ENCODE data around the gene SNRNP200. TPM values are rescaled to one million over a fixed set of nuclear protein-coding genes. Genes with fewer than 3 reads are reported as not detected.

Gene SNRNP200
- total RNA-seq, 3 donors from 2014 or later: 219 to 232 (median 223) TPM

DNA sequence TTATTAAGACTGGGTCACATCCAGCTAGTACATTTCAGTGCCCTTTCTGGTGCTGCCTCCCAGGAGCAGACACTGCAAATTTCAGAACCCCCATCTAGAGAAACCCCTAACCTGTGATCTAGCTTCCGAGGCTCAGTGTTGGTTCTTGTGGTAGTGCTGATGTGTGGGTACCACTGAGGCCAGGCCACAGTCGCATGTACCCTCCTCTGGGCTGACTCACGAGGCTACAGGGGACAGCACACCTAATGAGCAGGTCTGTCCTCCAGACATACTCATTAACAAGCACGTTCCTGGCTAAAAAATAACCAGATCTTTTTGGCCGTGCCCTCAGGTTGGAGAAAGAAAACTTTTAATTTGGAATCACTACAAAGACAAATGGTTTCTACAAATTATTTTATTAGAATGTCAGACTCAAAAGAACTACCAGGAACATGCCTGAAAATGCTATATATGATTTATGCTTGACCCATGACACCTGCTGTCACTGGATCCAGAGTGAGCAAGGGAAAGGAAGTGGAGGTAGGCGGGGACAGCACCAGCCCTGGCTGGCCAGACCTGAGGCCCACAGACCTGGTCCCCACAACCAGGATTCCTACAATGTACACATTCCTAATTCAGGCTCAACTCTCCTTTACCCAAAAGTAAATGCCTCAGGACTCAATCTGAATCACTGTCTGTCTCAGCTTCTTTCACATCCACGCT, 30.8 kb downstream of the SNRNP200 start:
- Mint-ChIP-seq H3K27me3 (ENCODE audit: low read depth) (no peaks in the 10 kb centered on the region), H3K4me3 (no peak overlapping the region), H3K36me3 (ENCODE audit: insufficient read depth) (peaks cover 52% of the 10 kb centered on the region), H3K9me3 (no peaks in the 10 kb centered on the region), H3K4me1 (ENCODE audit: low read depth) (no peaks in the 10 kb centered on the region)
- ATAC-seq: no peak
- no peak for DNase-seq

GRCh38 chr2:96273763-96274162, 31.6 kb downstream of the SNRNP200 start:
- ATAC-seq (no peak), DNase-seq (no peak)
- Mint-ChIP-seq H3K27me3 (ENCODE audit: low read depth) (no peaks in the 10 kb centered on the region), H3K4me3 (no peak overlapping the region), H3K4me1 (ENCODE audit: low read depth) (peaks cover 3% of the 10 kb centered on the region), H3K36me3 (ENCODE audit: insufficient read depth) (peaks cover 49% of the 10 kb centered on the region), H3K9me3 (no peaks in the 10 kb centered on the region)

DNA sequence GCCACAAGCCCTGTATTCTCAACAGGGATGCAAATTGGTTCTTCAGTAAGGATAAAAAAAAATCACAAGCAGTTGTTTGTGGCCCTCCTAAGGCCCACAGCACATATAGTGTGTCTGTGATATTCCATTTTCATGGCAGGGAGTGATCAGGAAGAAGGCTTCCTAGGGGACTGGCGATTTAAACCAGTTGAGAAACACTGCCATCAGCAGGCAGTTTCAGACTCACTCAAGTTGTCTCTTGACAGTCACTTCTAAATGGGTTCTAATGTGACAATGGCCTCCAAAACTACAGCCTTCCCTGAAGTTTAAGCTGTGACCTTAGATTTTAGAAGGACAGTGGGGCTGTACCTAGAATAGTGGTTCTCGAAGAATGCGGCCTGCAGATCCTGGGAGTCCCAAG, 33.4 kb downstream of the SNRNP200 start:
- no peaks in the 10 kb centered on the region for H3K27me3 Mint-ChIP-seq (ENCODE audit: low read depth)
- no peaks in the 10 kb centered on the region for H3K9me3 Mint-ChIP-seq
- peaks cover 39% of the 10 kb centered on the region for H3K36me3 Mint-ChIP-seq (ENCODE audit: insufficient read depth)
- H3K4me3 Mint-ChIP-seq: no peak overlapping the region
- no peak for DNase-seq
- no peak for ATAC-seq
- peaks cover 17% of the 10 kb centered on the region for H3K4me1 Mint-ChIP-seq (ENCODE audit: low read depth)

DNA sequence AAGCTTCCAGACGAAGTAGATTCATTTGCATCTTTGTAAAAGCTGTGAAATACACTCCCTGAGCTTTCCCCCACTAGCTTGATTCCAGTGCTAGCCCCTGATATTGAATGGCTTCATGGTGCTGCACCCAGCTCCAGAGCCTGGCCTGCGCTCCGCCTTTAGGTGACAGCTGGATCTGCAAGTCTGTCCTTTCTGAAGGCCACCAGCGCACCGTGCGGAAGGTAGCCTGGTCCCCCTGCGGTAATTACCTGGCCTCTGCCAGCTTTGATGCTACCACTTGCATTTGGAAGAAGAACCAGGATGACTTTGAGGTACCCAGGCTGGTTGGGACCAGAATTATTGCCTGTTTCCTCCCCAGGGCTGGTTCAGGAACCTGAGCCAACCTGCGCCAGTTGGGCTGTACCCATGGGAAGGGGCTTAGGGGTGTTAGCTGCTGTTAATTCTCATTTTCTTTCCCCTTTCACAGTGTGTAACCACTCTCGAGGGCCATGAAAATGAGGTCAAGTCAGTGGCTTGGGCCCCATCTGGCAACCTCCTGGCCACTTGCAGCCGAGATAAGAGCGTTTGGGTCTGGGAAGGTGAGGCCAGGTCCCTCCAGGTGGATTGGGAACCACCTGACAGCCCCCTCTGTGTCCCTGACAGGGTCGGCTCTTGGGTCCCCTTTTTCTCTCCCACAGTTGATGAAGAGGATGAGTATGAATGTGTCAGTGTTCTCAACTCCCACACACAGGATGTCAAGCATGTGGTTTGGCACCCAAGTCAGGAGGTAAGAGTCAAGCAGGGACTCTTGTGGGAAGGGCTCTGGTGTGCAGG, 38.0 kb downstream of the SNRNP200 start:
- Mint-ChIP-seq H3K4me3 (peak overlapping the region; percentile 99), H3K27me3 (ENCODE audit: low read depth) (no peaks in the 10 kb centered on the region), H3K4me1 (ENCODE audit: low read depth) (peaks cover 41% of the 10 kb centered on the region), H3K36me3 (ENCODE audit: insufficient read depth) (peaks cover 21% of the 10 kb centered on the region), H3K9me3 (no peaks in the 10 kb centered on the region)
- peak; percentile 19 to 33 for ATAC-seq
- DNase-seq: peak; percentile 20

GRCh38 chr2:96265840-96266679, 39.3 kb downstream of the SNRNP200 start, which contains the start of the genes CIAO1 and TMEM127:
CIAO1 (plus strand) TSS chr2:96266225; CDS start chr2:96266351, 126 bp downstream.
TMEM127 (minus strand) TSS chr2:96265997; CDS start chr2:96265381, 616 bp downstream.
- Mint-ChIP-seq H3K27me3 (ENCODE audit: low read depth) (no peaks in the 10 kb centered on the region), H3K36me3 (ENCODE audit: insufficient read depth) (peaks cover 20% of the 10 kb centered on the region), H3K4me3 (peak within 1 kb of the TSS; percentile 99), H3K4me1 (ENCODE audit: low read depth) (peaks cover 50% of the 10 kb centered on the region), H3K9me3 (no peaks in the 10 kb centered on the region)
- DNase-seq (peak; percentile 96), ATAC-seq (peak; percentile 94 to 95)

DNA sequence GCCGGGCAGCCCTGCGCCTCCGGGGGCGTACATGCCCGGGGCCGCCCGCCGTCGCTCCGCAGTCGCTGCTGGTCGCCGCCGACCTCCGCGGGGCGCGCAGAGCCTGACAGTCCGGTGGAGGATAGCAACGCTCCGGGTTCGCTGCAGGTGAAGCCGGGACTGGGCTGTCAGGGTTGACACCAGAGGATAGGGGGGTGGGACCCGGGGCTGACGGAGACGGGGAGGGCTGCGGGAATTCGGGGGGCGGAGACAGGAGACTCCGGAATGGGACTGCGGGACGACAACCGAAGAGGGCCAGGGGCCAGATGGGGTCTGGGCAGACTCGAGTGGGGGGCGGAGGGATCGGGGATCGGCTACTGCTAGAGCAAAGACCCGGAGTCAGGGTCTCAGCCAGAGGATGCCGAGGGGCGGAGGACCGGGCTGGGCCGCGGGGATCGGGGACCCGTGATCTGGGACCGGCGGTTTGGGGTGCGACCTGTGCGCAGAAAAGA, 40.0 kb downstream of the SNRNP200 start:
- DNase-seq (no peak), ATAC-seq (peak; percentile 12 to 20)
- Mint-ChIP-seq H3K4me1 (ENCODE audit: low read depth) (peaks cover 57% of the 10 kb centered on the region), H3K9me3 (no peaks in the 10 kb centered on the region), H3K27me3 (ENCODE audit: low read depth) (no peaks in the 10 kb centered on the region), H3K4me3 (peak overlapping the region; percentile 99), H3K36me3 (ENCODE audit: insufficient read depth) (peaks cover 20% of the 10 kb centered on the region)

GRCh38 chr2:96264656-96265348, 40.5 kb downstream of the SNRNP200 start:
- no peak for ATAC-seq
- H3K4me1 Mint-ChIP-seq (ENCODE audit: low read depth): peaks cover 61% of the 10 kb centered on the region
- peak; percentile 10 for DNase-seq
- H3K36me3 Mint-ChIP-seq (ENCODE audit: insufficient read depth): peaks cover 18% of the 10 kb centered on the region
- no peaks in the 10 kb centered on the region for H3K27me3 Mint-ChIP-seq (ENCODE audit: low read depth)
- H3K9me3 Mint-ChIP-seq: no peaks in the 10 kb centered on the region
- peak overlapping the region; percentile 86 for H3K4me3 Mint-ChIP-seq

GRCh38 chr2:96264086-96264485, 41.3 kb downstream of the SNRNP200 start:
- Mint-ChIP-seq H3K4me3 (peak overlapping the region; percentile 86), H3K27me3 (ENCODE audit: low read depth) (no peaks in the 10 kb centered on the region), H3K36me3 (ENCODE audit: insufficient read depth) (peaks cover 16% of the 10 kb centered on the region), H3K4me1 (ENCODE audit: low read depth) (peaks cover 68% of the 10 kb centered on the region), H3K9me3 (no peaks in the 10 kb centered on the region)
- ATAC-seq: no peak
- DNase-seq: no peak

- DNase-seq (no peak), ATAC-seq (no peak)
- no peaks in the 10 kb centered on the region for H3K9me3 Mint-ChIP-seq
- peaks cover 5% of the 10 kb centered on the region for H3K36me3 Mint-ChIP-seq (ENCODE audit: insufficient read depth)
- H3K4me3 Mint-ChIP-seq: no peak overlapping the region
- H3K27me3 Mint-ChIP-seq (ENCODE audit: low read depth): no peaks in the 10 kb centered on the region
- peaks cover 68% of the 10 kb centered on the region for H3K4me1 Mint-ChIP-seq (ENCODE audit: low read depth)
Observed at GRCh38 chr2:96262306-96262705, 43.0 kb downstream of the SNRNP200 start.

DNA sequence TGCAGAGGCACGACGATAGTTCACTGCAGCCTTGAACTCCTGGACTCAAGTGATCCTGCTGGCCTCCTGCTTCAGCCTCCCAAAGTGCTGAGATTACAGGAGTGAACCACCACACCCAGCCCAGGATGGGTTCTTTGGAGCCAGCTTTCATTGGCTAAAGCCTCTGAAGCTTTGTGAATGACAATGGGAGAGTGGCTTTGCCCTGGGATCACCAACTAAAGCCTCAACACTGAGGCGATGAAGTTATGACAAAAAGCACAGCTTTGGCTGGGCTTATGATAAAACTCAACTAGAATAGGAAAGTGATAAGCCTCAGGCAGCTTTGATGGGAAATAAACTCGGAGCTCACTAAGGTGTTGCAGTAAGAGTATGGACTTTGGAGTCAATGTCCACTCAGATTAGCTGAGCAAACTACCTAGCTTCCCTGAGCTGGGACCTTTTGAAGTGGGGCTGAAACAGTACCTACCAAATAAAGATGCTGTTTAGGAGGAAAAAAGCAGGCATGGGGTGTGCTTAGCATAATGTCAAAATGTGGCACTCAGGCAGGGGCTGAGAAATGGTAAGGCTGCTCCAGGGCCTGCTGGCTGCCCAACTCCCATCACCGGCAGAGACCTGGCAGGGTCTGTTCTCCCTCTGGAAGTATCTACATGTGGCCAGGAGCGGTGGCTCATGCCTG, 43.9 kb downstream of the SNRNP200 start:
- ATAC-seq (no peak), DNase-seq (no peak)
- Mint-ChIP-seq H3K4me3 (no peak overlapping the region), H3K36me3 (ENCODE audit: insufficient read depth) (peaks cover 4% of the 10 kb centered on the region), H3K4me1 (ENCODE audit: low read depth) (peaks cover 73% of the 10 kb centered on the region), H3K27me3 (ENCODE audit: low read depth) (no peaks in the 10 kb centered on the region), H3K9me3 (no peaks in the 10 kb centered on the region)

DNA sequence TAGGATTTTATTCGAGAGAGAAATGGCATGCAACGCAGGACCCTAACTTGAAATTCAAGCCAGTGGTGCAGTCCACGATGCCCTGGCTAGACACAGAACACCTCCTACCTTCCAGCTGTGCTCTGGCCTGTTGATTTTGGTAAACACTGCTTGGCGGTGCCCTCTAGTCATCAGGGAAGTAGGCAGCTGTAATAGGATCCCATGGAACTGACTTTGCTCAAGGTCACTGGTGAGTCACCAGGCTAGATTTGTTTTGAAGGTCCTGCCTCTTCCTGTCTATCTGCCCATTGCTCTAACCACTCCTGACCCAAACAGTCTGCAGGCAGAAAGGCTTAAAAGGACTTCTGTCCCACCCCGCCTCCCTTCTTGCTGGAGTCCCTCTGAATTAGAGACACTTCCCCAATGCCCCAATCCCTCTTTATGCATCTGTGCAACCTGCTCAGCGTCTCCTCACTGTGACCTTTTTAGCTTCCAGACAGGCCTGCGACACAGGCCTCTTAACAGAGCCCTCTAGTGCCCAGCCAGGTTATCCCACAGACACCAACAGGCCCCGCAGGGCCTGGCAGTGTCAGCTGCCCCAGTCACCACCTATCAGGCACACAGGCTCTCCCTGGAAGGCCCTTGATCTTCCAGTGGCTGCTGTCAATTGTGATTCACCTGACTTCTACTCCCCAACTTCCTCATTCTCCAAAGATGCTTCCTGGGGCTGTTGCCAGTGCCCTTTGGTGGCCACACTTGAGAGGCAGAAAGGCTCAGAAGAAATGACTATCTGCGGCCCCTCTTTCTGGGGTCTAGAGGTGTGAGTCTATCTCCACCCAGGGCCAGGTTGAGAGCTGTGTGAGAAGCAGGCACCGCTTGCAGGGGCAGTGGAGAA, 44.7 kb downstream of the SNRNP200 start:
- no peaks in the 10 kb centered on the region for H3K9me3 Mint-ChIP-seq
- peak; percentile 23 to 33 for ATAC-seq
- peaks cover 74% of the 10 kb centered on the region for H3K4me1 Mint-ChIP-seq (ENCODE audit: low read depth)
- peak; percentile 11 for DNase-seq
- no peak overlapping the region for H3K4me3 Mint-ChIP-seq
- no peaks in the 10 kb centered on the region for H3K27me3 Mint-ChIP-seq (ENCODE audit: low read depth)
- H3K36me3 Mint-ChIP-seq (ENCODE audit: insufficient read depth): peaks cover 3% of the 10 kb centered on the region

DNA sequence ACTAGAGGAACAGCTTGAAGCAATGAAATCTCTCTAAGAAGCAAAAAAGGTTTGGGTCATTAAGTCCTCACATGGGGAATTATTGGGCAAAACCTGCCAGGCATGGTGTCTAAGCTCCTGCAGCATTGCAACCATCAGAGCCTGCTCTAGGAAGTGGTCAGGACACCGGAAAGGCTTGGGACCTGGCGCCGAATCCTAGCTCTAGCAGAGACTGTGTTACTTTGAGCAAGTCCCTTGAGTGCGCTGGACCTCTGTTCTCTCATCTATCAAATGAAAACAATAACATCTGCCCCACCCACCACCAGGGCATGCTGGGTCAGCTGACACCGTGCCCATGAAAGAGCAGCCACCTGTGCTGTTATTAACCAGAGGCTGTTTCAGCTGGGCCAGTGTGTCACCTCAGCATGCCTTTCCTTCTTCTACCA, 45.8 kb downstream of the SNRNP200 start:
- no peak for DNase-seq
- Mint-ChIP-seq H3K9me3 (no peaks in the 10 kb centered on the region), H3K4me3 (no peak overlapping the region), H3K27me3 (ENCODE audit: low read depth) (no peaks in the 10 kb centered on the region), H3K4me1 (ENCODE audit: low read depth) (peaks cover 78% of the 10 kb centered on the region), H3K36me3 (ENCODE audit: insufficient read depth) (peaks cover 9% of the 10 kb centered on the region)
- no peak for ATAC-seq
